DND-41 (cell line): ENCODE measurements around the gene SOCS3.

Source experiments
- ATAC-seq: fragments of 200-7000 bp; cut with Tn5 transposase; 3 replicates; pipeline ENCODE4 v1.9.1; 2021; ENCODE audit warnings: low read depth; ENCODE audit not compliant: insufficient read depth
- DNase-seq: peaks from one replicate; pipeline ENCODE4 v3.0.0-alpha.2; 2020
- H2AFZ ChIP-seq: 2 replicates; pipeline ENCODE4 v1.6.0; 2012; ENCODE audit warnings: low read depth, low read length
- H3K27ac ChIP-seq: 2 replicates; pipeline ENCODE4 v1.5.1; 2012; ENCODE audit warnings: low read length, inconsistent platforms
- H3K27me3 ChIP-seq: fragments of 200-600 bp; sonication (generic); 2 replicates; pipeline ENCODE4 v1.6.0; 2012; ENCODE audit warnings: low read length, mild to moderate bottlenecking, inconsistent platforms; ENCODE audit not compliant: insufficient read depth, poor library complexity
- H3K36me3 ChIP-seq: 2 replicates; pipeline ENCODE4 v1.5.1; 2012; ENCODE audit warnings: low read length, inconsistent platforms; ENCODE audit not compliant: insufficient read depth
- H3K4me1 ChIP-seq: 2 replicates; pipeline ENCODE4 v1.5.1; 2012; ENCODE audit warnings: mild to moderate bottlenecking, low read length; ENCODE audit not compliant: insufficient read depth
- H3K4me2 ChIP-seq: 2 replicates; pipeline ENCODE4 v1.6.0; 2012; ENCODE audit warnings: mild to moderate bottlenecking, moderate library complexity, low read length, inconsistent platforms; ENCODE audit not compliant: insufficient read depth
- H3K4me3 ChIP-seq, 2 experiments: fragments of 200-600 bp in 1 of 2; shearing (Covaris generic) in 1 of 2; 2 replicates each; pipeline ENCODE4 v1.5.1; 2012 to 2016; ENCODE audit warnings: inconsistent platforms in 2 of 2, low read length in 2 of 2, mild to moderate bottlenecking in 2 of 2, low read depth in 1 of 2, moderate library complexity in 1 of 2
- H3K79me2 ChIP-seq: 2 replicates; pipeline ENCODE4 v1.6.0; 2012; ENCODE audit warnings: low read length, inconsistent platforms; ENCODE audit not compliant: insufficient read depth
- H3K9ac ChIP-seq: 2 replicates; pipeline ENCODE4 v1.6.0; 2012; ENCODE audit warnings: low read depth, mild to moderate bottlenecking, inconsistent platforms, low read length, moderate library complexity
- H3K9me3 ChIP-seq: 2 replicates; pipeline ENCODE4 v1.5.1; 2012; ENCODE audit warnings: low read length, moderate library complexity, mild to moderate bottlenecking, inconsistent platforms; ENCODE audit not compliant: insufficient read depth, severe bottlenecking
- H4K20me1 ChIP-seq: 2 replicates; pipeline ENCODE4 v1.6.0; 2012; ENCODE audit warnings: low read length; ENCODE audit not compliant: insufficient read depth
- EZH2 ChIP-seq: IDR thresholded peaks from 3 replicates; pipeline ENCODE4 v1.6.1; 2012; ENCODE audit warnings: borderline replicate concordance, low read depth, mild to moderate bottlenecking, moderate library complexity, low read length, inconsistent platforms; ENCODE audit not compliant: severe bottlenecking
- TF ChIP-seq, protein P1 (sequence below): IDR thresholded peaks from 2 replicates; pipeline ENCODE4 v1.5.1; 2012; ENCODE audit warnings: borderline replicate concordance, low read length, moderate library complexity, mild to moderate bottlenecking; ENCODE audit not compliant: poor library complexity, severe bottlenecking; ENCODE audit errors: extremely low read depth

The SOCS3 gene

DNA sequence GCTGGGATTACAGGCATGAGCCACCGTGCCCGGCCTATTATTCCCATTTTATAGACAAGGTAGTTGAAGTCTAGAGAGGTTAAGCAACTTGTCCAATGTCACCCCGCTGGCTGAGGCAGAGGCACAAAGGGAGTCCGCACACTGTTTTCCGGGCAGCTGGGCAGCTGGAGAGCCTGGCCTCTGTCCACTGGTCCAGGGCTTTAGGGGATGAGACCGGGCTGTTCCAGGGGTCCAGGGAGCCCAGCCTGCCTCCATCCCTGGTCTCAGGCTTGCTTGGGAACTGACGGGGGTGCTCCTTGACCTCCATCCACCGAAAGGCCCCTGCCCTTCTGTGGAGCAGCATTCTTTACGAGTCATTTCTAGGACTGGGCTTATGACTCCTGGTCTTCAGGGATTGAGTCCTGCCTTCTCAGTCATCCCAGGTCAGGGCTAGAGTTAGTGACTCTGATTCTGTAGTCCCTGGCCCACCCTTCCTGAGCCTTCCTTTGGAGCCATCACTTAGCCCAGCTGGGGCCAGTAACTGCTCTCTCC is 37.5 kb downstream of the SOCS3 start:
- ATAC-seq (no peak), DNase-seq (no peak)
- Histone ChIP-seq H3K4me3 (no peak overlapping the region), H2AFZ (no peak overlapping the region), H3K79me2 (no peaks in the 10 kb centered on the region), H3K9ac (no peak overlapping the region), H3K4me1 (no peaks in the 10 kb centered on the region), H3K27me3 (peaks cover under 1% of the 10 kb centered on the region), H3K4me2 (no peak overlapping the region), H3K27ac (no peak overlapping the region), H4K20me1 (no peaks in the 10 kb centered on the region), H3K36me3 (no peaks in the 10 kb centered on the region), H3K9me3 (no peaks in the 10 kb centered on the region)
- no peak for TF ChIP-seq EZH2
- TF ChIP-seq, protein P1, sequence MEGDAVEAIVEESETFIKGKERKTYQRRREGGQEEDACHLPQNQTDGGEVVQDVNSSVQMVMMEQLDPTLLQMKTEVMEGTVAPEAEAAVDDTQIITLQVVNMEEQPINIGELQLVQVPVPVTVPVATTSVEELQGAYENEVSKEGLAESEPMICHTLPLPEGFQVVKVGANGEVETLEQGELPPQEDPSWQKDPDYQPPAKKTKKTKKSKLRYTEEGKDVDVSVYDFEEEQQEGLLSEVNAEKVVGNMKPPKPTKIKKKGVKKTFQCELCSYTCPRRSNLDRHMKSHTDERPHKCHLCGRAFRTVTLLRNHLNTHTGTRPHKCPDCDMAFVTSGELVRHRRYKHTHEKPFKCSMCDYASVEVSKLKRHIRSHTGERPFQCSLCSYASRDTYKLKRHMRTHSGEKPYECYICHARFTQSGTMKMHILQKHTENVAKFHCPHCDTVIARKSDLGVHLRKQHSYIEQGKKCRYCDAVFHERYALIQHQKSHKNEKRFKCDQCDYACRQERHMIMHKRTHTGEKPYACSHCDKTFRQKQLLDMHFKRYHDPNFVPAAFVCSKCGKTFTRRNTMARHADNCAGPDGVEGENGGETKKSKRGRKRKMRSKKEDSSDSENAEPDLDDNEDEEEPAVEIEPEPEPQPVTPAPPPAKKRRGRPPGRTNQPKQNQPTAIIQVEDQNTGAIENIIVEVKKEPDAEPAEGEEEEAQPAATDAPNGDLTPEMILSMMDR: no peak

DNA sequence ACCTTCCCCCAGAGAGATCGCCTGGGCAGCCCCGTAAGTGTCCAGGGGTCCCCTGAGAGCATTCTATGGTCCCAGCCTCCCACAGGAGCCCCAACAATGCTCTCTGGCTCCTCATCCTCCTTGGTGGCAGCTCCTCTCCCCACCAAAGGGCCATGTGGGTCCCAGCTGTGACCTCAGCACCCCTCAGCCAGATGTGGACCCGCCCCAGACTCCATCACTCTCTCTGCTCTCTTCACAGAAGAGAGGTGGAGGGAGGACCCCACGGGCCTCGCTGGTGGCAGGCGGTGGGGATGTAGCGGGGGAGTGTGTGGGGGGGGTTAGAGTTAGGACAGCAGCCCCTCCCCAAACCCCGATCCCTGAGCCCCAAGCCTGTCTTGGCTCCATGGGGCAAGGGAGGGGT is 41.0 kb downstream of the SOCS3 start:
- no peak overlapping the region for H3K9ac ChIP-seq
- no peak overlapping the region for H3K4me2 ChIP-seq
- H3K27ac ChIP-seq: no peak overlapping the region

DNA sequence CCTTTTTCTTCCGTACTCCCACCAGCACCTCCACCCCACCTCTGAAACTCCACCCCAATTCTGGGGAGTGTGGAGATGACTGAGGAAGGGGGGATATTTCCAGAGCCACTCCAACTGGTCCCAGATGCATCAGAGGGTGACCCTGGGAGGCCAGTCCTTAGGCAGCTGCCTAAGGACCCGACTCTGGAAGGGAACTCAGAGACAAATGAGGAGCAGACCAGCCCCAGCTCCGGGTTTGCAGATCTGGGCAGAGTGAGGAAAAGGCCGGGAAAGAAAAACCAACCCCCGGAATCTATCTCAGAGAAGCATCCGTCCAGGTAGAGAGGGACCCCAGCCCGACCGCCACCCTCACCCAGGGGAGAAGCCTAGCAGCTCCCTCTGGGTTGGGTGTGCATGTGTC is 41.5 kb downstream of the SOCS3 start:
- no peak overlapping the region for H3K27ac ChIP-seq
- H3K79me2 ChIP-seq: no peaks in the 10 kb centered on the region
- no peak for TF ChIP-seq EZH2
- TF ChIP-seq, protein P1: no peak
- H3K4me2 ChIP-seq: no peak overlapping the region
- H2AFZ ChIP-seq: no peak overlapping the region
- no peaks in the 10 kb centered on the region for H3K36me3 ChIP-seq
- no peak overlapping the region for H3K9ac ChIP-seq
- ATAC-seq (no peak), DNase-seq (no peak)
- no peaks in the 10 kb centered on the region for H3K9me3 ChIP-seq
- H4K20me1 ChIP-seq: no peaks in the 10 kb centered on the region
- H3K4me1 ChIP-seq: peaks cover 10% of the 10 kb centered on the region
- H3K27me3 ChIP-seq: peaks cover 23% of the 10 kb centered on the region
- no peak overlapping the region for H3K4me3 ChIP-seq

More for the DNA sequence above, 41.0 kb downstream of the SOCS3 start:
- no peaks in the 10 kb centered on the region for H4K20me1 ChIP-seq
- no peak for DNase-seq
- ATAC-seq: no peak
- peaks cover 19% of the 10 kb centered on the region for H3K27me3 ChIP-seq
- no peak overlapping the region for H3K4me3 ChIP-seq
- H3K79me2 ChIP-seq: no peaks in the 10 kb centered on the region
- peaks cover 7% of the 10 kb centered on the region for H3K4me1 ChIP-seq
- H3K36me3 ChIP-seq: no peaks in the 10 kb centered on the region
- H3K9me3 ChIP-seq: no peaks in the 10 kb centered on the region
- H2AFZ ChIP-seq: no peak overlapping the region
- TF ChIP-seq EZH2: no peak

DNA sequence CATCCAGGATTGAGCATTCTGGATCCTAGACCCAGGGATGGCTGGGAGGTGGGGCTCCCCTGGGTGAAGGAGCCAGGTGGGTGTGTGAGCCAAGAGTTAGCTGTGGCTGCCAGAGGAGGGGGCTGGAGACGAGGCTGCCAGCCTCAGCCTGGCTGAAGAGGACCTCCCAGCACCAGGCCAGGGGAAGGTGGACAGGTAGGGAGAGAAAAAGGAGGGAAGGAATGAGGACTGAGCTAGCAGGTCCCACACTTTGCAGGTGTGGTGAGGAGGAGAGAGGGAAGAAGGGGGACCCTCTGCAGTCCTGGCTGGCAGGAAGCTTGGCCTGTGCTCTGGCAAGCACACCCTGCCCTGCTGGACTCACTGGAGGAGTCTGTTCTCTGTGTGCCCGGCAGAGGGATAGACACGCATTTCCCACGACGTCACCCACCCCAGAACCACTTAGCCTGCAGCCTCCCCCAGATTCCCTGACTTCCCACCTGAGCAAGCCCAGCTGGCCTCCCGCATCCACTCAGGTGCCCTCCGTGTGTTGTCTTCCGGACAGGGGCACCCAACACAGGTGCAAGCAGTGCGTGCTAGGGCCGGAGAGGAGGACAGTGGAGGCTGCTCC is 42.0 kb downstream of the SOCS3 start:
- ATAC-seq (no peak), DNase-seq (no peak)
- Histone ChIP-seq H3K9ac (no peak overlapping the region), H4K20me1 (no peaks in the 10 kb centered on the region), H3K27me3 (peaks cover 26% of the 10 kb centered on the region), H3K27ac (no peak overlapping the region), H3K36me3 (no peaks in the 10 kb centered on the region), H3K4me3 (no peak overlapping the region), H3K4me1 (peaks cover 10% of the 10 kb centered on the region), H2AFZ (no peak overlapping the region), H3K79me2 (no peaks in the 10 kb centered on the region), H3K4me2 (no peak overlapping the region), H3K9me3 (no peaks in the 10 kb centered on the region)
- TF ChIP-seq, protein P1: no peak
